ENCODE data around the gene DKK3.
"Not testable (repeated sequence)": the region's sequence is repeated elsewhere in the genome, so short reads cannot be mapped to it uniquely, and the experiment has no call there.

DKK3 gene

DNA sequence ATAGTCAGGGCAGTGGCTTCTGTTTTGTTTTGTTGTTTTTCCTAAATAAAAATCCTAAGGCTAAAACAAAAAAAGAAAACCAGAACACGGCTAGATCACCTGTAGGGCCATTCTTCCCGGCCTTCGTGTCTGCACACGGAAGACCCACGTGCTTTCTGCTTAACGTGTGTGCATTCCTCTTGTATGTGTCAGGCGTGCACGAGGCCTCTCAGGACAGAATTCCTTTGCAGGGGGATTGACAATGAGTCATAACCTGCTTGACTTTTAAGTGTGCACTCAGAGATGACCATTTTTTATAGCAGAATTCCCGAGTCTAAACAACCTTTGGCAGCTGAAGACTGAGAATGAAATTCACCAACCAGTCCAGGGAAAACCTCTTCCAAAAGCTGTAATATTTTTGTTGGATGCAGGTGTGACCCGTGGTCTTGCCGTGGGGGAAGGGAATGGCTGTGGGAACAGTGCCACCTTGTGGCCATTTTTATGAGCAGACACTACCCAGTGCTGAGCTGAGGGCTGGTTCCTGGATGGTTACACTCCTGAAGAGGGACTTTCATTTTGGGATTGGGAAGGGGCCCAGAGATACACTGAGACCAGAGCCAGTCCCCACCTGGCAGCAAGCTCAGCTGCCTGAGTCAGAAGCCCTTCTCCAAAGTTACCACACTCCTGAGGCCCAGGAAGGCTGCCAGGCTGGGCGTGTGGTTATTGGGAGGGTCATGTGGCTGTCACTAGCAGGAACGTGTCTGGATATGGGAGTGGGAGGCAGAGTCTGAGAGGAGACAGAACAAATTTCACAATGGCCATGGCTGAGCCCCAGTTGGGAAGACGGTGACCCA is 35.7 kb upstream of the DKK3 start:
- no peaks in the 10 kb centered on the region for H3K9me3 Mint-ChIP-seq
- peak; percentile 44 for DNase-seq (ENCODE audit: low spot score)
- H3K36me3 Mint-ChIP-seq (ENCODE audit: low read depth), result no peaks in the 10 kb centered on the region
- H3K27ac Mint-ChIP-seq, result no peak overlapping the region
- no peak overlapping the region for H3K4me3 Mint-ChIP-seq
- peaks cover 11% of the 10 kb centered on the region for H3K4me1 Mint-ChIP-seq (ENCODE audit: low read depth)
- H3K27me3 Mint-ChIP-seq (ENCODE audit: low read depth), result peaks cover 5% of the 10 kb centered on the region

DNA sequence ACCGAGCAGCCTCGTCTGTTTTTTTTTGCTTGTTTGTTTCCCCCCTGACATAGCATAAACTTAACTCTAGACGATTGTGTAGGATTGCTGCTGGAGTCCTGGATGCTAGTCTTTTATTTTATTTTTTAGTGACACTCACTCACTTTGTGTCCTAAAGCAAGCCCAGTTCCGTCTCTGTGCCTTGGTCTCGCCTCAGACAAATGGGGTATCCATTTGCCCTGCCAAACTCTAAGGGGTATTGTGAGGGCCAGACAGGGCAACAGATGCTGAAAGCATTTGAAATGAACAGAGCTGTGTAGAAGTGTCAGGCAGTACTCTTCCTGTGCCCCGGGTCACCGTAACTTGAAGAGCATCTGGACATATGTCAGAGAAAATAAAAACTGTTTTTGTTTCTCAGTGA is 34.8 kb upstream of the DKK3 start:
- Mint-ChIP-seq H3K27me3 (ENCODE audit: low read depth) (peaks cover 8% of the 10 kb centered on the region), H3K36me3 (ENCODE audit: low read depth) (no peaks in the 10 kb centered on the region), H3K27ac (no peak overlapping the region), H3K4me1 (ENCODE audit: low read depth) (peaks cover 7% of the 10 kb centered on the region), H3K9me3 (no peaks in the 10 kb centered on the region), H3K4me3 (no peak overlapping the region)
- no peak for DNase-seq (ENCODE audit: low spot score)

DNA sequence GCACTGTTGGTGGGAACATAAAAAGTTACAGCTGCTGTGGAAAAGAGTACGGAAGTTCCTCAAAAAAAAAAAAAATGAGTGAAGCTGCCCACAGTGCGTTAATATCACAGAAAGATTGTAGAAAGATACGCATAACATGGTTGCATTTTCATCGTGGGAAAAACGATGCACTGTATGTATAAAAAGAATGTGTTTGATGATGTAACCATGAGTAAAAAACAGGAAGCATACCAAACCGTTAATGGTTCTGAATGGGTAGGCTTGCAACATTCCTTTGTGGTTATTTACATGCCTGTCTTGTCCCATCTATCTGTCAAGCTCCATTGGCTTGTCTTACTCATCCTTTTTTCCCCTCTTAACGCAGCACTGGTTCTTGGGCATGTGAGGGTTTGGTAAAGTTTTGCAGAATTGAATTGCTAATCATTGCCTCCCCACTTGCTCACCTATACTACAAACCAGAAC is 33.8 kb upstream of the DKK3 start:
- no peak overlapping the region for H3K4me3 Mint-ChIP-seq
- H3K27ac Mint-ChIP-seq, result no peak overlapping the region
- H3K9me3 Mint-ChIP-seq, result no peaks in the 10 kb centered on the region
- peaks cover 2% of the 10 kb centered on the region for H3K4me1 Mint-ChIP-seq (ENCODE audit: low read depth)
- H3K27me3 Mint-ChIP-seq (ENCODE audit: low read depth), result peaks cover 17% of the 10 kb centered on the region
- H3K36me3 Mint-ChIP-seq (ENCODE audit: low read depth), result no peaks in the 10 kb centered on the region
- DNase-seq (ENCODE audit: low spot score), result no peak

DNA sequence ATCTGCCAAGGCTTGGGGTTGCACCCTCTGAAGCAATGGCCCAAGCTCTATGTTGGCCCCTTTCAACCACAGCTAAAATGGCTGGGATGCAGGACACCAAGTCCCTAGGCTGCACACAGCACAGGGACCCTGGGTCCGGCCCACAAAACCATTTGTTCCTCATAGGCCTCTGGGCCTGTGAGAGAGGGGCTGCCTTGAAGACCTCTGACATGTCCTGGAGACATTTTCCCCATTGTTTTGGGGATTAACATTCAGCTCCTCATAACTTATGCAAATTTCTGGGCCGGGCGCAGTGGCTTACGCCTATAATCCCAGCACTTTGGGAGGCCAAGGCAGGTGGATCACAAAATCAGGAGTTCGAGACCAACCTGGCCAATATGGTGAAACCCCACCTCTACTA is 32.3 kb upstream of the DKK3 start:
- H3K36me3 Mint-ChIP-seq (ENCODE audit: low read depth); H3K4me1 Mint-ChIP-seq (ENCODE audit: low read depth); DNase-seq (ENCODE audit: low spot score); H3K4me3 Mint-ChIP-seq; H3K9me3 Mint-ChIP-seq; H3K27ac Mint-ChIP-seq: not testable (repeated sequence)
- H3K27me3 Mint-ChIP-seq (ENCODE audit: low read depth), result peaks cover 29% of the 10 kb centered on the region

DNA sequence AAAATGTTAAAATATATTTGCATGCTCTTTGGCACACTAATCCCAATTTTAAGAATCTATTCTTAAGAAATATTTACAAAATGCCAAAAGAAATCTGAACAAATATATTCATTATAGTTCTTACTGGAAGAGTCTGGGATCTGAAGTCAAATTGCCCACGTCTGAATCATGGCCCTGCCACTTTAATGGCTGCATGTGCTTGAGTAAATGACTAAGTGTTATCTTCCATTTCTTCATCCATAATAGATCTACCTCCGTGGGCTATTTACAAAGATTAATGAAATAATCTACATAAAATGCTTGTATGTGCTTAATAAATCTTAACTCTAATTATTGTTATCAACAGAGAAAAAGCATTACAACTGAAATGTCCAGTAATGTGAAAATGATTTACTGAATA is 24.5 kb upstream of the DKK3 start:
- DNase-seq (ENCODE audit: low spot score), result no peak
- no peak overlapping the region for H3K4me3 Mint-ChIP-seq
- no peaks in the 10 kb centered on the region for H3K9me3 Mint-ChIP-seq
- H3K27ac Mint-ChIP-seq, result no peak overlapping the region
- peaks cover 48% of the 10 kb centered on the region for H3K27me3 Mint-ChIP-seq (ENCODE audit: low read depth)
- H3K4me1 Mint-ChIP-seq (ENCODE audit: low read depth), result no peaks in the 10 kb centered on the region
- H3K36me3 Mint-ChIP-seq (ENCODE audit: low read depth), result no peaks in the 10 kb centered on the region

DNA sequence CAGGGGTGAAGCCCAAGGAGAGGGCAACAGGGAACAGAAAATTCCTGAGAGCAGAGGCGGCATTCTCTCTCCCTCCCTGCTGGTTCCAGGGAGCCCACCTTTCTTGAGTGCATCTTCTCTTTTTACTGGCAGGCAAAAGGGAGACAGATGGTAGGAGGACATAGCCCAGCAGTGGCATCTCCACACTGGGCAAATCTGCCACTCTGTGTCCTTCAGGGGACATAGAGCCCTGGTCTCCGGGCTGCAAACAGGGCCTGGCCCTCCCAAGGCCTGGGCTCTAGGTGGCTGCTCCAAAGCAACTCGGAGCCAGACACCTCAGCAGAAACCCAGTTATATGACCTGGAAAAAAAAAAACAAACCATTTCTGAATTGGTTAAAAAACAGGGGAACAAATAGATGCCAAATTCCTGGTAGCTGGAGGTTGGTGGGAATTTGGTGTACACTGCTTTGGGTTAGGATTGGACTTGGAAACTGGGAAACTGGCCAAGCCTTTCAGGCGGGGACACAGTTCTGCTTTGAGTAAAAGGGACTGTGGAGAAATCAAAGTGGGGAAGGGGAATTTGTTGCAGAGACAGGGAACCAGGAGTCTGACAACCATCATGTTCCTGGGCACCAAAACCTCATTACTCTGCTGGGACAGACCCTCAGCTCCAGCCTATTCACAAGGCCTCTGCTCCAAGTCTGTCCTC is 23.6 kb upstream of the DKK3 start:
- no peak for DNase-seq (ENCODE audit: low spot score)
- no peak overlapping the region for H3K4me3 Mint-ChIP-seq
- peaks cover 38% of the 10 kb centered on the region for H3K27me3 Mint-ChIP-seq (ENCODE audit: low read depth)
- no peak overlapping the region for H3K27ac Mint-ChIP-seq
- no peaks in the 10 kb centered on the region for H3K4me1 Mint-ChIP-seq (ENCODE audit: low read depth)
- H3K9me3 Mint-ChIP-seq, result no peaks in the 10 kb centered on the region
- no peaks in the 10 kb centered on the region for H3K36me3 Mint-ChIP-seq (ENCODE audit: low read depth)

DNA sequence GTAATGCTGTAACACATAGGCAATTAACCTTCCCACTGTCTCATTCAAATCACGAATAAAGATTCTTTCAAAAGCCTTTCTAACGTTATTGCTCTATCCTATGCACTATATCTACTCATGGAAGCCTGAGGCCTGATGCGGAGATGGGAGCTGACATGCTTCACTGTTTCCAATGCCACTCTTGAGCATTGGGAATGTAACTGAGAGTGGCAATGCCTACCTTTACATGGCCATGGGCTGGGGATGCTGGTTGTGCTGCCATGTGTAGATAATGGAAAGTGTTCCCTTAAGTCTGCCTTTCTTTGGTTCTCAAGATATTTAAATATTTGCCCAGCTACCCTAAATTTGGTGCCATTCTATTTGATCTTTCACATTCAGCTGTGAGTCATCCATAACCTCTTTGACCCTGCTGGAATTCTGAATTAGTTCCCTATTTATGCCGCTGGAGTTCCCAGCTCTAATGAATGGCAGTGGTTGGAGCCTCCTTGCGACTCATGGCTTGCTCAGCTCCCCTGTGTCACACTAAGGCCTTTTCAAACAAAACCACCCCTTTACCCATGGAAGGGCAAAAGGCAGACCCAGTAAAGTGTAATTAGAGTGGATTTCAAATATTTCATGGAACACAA is 21.4 kb upstream of the DKK3 start:
- DNase-seq (ENCODE audit: low spot score), result no peak
- Mint-ChIP-seq H3K4me1 (ENCODE audit: low read depth) (peaks cover 1% of the 10 kb centered on the region), H3K27me3 (ENCODE audit: low read depth) (peaks cover 20% of the 10 kb centered on the region), H3K27ac (no peak overlapping the region), H3K36me3 (ENCODE audit: low read depth) (no peaks in the 10 kb centered on the region), H3K4me3 (no peak overlapping the region), H3K9me3 (no peaks in the 10 kb centered on the region)

DNA sequence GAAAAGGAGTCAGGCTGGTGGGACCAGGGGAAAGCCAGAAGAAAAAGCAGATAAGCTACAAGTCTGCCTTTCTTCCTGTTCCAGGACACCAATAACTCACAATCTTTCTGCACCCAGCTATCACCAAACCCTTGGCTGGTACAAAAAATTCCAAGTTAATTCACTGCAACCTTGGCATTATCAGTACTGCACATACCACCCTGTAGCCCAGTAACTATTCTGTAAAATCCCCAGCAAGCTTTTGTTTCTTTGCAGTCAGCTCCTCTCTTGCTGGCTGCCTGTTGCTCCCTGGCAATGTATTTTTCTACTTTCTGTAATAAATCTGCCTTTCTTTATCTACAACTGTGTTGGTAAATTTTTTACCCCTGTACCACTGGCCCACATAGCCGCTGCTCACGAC is 20.7 kb upstream of the DKK3 start:
- Mint-ChIP-seq H3K27ac (no peak overlapping the region), H3K27me3 (ENCODE audit: low read depth) (peaks cover 15% of the 10 kb centered on the region), H3K9me3 (peaks cover 6% of the 10 kb centered on the region), H3K36me3 (ENCODE audit: low read depth) (no peaks in the 10 kb centered on the region), H3K4me3 (no peak overlapping the region), H3K4me1 (ENCODE audit: low read depth) (peaks cover 1% of the 10 kb centered on the region)
- DNase-seq (ENCODE audit: low spot score), result no peak

DNA sequence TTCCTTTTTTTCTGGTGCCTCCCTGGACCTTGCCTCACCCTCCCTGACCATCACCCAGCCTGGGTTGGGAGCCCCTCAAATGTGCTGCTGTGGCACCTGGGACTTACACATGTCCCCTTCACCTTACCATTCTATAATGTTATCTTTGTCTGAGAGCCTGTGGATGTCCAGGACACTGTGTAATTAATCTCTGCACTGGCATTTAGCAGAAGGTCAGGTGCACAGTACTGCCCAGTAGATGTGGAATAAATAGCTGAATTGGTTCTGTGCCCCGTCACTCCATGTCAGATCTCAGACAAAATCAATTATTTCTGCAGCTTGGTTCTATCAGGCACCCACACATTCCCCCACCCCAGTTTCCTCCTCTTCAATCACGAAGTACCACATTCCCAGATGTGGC is 19.9 kb upstream of the DKK3 start:
- no peaks in the 10 kb centered on the region for H3K36me3 Mint-ChIP-seq (ENCODE audit: low read depth)
- peaks cover 6% of the 10 kb centered on the region for H3K9me3 Mint-ChIP-seq
- DNase-seq (ENCODE audit: low spot score), result no peak
- H3K4me1 Mint-ChIP-seq (ENCODE audit: low read depth), result peaks cover 1% of the 10 kb centered on the region
- peaks cover 13% of the 10 kb centered on the region for H3K27me3 Mint-ChIP-seq (ENCODE audit: low read depth)
- H3K4me3 Mint-ChIP-seq, result no peak overlapping the region
- no peak overlapping the region for H3K27ac Mint-ChIP-seq

DNA sequence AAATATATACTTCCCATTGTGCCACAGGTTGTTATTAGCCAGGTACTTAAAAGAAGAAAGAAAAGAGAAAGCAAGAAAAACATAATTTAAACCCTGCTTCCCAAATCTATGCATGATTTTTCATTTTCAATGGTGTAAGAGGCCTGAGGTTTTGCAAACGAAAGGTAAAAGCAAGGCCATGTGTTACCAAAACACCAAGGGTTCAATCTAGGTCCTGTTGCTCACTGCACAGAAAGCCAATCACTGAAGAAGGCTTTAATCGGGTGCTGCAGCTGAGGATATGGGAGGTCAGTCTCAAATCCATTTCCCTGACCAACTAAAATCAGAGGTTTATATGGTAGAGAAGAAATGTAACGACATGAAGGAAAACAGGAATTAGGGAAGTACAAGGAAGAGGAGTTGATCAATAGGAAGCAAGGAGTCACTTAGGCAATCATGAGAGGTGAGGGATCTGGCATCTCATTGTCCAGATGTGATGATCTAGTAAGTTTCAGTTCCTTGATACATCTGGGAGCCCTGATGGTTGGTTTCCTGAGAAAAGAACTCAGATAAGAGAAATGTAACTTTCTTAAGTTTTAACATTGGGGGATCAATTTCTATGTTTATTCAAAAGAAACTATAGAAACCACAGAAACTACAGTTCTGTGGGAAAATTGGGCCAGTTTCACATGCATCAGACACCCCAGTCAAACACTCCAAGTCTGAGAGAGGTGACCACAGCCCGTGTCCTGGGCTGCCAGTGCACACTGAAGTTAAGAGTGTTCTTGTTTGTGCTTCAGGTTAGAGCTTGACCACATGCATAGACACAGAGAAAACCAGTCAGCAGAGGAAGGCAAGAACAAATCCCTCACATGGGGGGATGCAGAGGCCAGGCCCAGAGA is 18.1 kb upstream of the DKK3 start:
- no peak for DNase-seq (ENCODE audit: low spot score)
- Mint-ChIP-seq H3K36me3 (ENCODE audit: low read depth) (no peaks in the 10 kb centered on the region), H3K27ac (no peak overlapping the region), H3K4me3 (no peak overlapping the region), H3K27me3 (ENCODE audit: low read depth) (peaks cover 19% of the 10 kb centered on the region), H3K9me3 (peaks cover 6% of the 10 kb centered on the region), H3K4me1 (ENCODE audit: low read depth) (peaks cover 1% of the 10 kb centered on the region)

DNA sequence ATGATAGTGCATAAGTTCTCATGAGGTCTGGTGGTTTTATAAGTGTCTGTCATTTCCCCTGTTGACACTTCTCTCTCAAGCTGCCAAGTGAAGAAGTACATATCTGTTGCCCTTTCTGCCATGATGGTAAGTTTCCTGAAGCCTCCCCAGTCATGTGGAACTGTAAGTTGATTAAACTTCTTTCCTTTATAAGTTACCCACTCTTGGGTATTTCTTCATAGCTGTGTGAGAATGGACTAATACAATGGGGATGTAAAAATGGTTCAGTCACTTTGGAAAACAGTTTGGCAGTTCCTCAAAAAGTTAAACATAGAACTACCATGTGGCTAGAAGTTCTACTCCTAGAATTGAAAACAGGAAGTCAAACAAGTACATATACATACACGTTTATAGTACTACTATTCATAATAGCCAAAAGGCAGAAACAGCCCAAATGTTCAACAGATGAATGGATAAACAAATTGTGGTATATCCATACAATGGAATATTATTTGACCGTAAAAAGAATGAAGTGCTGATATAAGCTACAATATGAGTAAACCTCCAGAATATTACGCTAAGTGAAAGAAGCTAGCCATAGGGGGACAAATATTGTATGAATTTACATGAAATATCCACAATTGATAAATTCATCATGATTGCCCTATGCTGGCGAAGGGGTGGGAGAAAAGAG is 16.0 kb upstream of the DKK3 start:
- Mint-ChIP-seq H3K36me3 (ENCODE audit: low read depth) (no peaks in the 10 kb centered on the region), H3K9me3 (peaks cover 6% of the 10 kb centered on the region), H3K27me3 (ENCODE audit: low read depth) (peaks cover 23% of the 10 kb centered on the region), H3K4me1 (ENCODE audit: low read depth) (peaks cover 1% of the 10 kb centered on the region), H3K27ac (no peak overlapping the region), H3K4me3 (no peak overlapping the region)
- no peak for DNase-seq (ENCODE audit: low spot score)

DNA sequence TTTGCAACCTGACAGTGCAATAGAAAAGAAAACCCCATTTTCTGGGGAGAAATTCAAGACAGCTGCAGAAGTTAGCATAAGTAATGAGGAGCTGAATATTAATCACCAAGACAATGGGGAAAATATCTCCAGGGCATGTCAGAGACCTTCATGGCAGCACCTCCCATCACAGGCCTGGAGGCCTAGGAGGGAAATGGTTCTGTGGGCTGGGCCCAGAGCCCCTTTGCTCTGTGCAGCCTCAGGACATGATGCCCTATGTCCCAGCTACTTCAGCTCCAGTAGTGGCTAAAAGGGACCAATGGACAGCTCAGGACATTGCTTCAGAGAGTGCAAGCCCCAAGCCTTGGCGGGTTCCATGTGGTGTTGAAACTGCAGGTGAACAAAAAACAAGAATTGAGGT is 14.6 kb upstream of the DKK3 start:
- Mint-ChIP-seq H3K4me1 (ENCODE audit: low read depth) (peaks cover 1% of the 10 kb centered on the region), H3K9me3 (peaks cover 6% of the 10 kb centered on the region), H3K27ac (no peak overlapping the region), H3K27me3 (ENCODE audit: low read depth) (peaks cover 22% of the 10 kb centered on the region), H3K4me3 (no peak overlapping the region), H3K36me3 (ENCODE audit: low read depth) (no peaks in the 10 kb centered on the region)
- DNase-seq (ENCODE audit: low spot score), result no peak

DNA sequence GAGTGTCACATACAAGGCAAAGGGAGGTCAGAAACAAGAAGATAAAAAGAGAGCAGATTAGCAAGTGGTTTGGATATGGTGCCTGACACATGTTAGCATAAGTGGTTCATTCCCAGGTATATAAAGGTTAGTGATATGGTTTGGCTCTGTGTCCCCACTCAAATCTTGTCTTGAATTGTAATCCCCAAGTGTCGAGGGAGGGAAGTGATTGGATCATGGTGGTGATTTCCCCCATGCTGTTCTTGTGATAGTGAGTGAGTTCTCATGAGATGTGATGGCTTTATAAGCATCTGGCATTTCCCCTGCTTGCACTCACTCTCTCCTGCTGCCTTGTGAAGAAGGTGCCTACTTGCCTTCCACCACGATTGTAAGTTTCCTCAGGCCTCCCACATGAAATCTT is 12.1 kb upstream of the DKK3 start:
- Mint-ChIP-seq H3K27me3 (ENCODE audit: low read depth) (peaks cover 30% of the 10 kb centered on the region), H3K36me3 (ENCODE audit: low read depth) (no peaks in the 10 kb centered on the region), H3K27ac (no peak overlapping the region), H3K4me1 (ENCODE audit: low read depth) (no peaks in the 10 kb centered on the region), H3K4me3 (no peak overlapping the region), H3K9me3 (peaks cover 6% of the 10 kb centered on the region)
- DNase-seq (ENCODE audit: low spot score), result no peak
